ENCODE measurements around the gene COQ5. TPM values are rescaled to one million over a fixed set of nuclear protein-coding genes. Genes with fewer than 3 reads are reported as not detected.

COQ5 gene
- total and polyA plus RNA-seq, 2 donors (not counting 1 experiment from before 2014, with no cell fraction given): 38.5 to 39.1 TPM

DNA sequence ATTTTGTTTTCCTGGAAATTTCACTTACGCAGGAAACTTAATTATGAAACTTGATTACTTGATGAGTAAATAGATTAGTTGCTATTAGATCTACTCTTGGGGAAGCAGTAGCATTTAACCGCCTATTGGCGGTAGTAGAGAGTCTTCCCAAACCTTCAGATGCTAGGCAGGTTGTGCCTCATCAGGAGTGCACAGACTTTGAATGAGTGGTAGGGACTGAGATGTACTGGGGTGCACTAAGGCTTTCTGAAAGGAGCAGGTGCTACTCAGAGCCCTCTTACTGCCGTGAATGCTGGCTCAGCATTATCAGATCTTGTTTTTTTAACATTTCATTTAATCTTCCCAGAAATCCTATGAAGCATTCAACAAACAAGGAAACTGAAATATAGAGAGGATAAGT, 75.0 kb downstream of the COQ5 start:
- H3K9ac ChIP-seq (ENCODE audit: insufficient read depth, low read length): no peak overlapping the region
- DNase-seq (ENCODE audit: low read depth in 2 of 2): peak; percentile 16 to 19

More for the DNA sequence above, 75.0 kb downstream of the COQ5 start:
- Histone ChIP-seq H3K36me3 (ENCODE audit: control insufficient read depth, insufficient read depth, low read length) (peaks cover 8% of the 10 kb centered on the region), H3K27me3 (ENCODE audit: control insufficient read depth, insufficient read depth, low read length) (no peaks in the 10 kb centered on the region), H3K4me1 (ENCODE audit: control insufficient read depth, extremely low read depth, insufficient read depth, low read length) (no peaks in the 10 kb centered on the region), H4K20me1 (ENCODE audit: control insufficient read depth, extremely low read depth, insufficient read depth, low read length) (no peaks in the 10 kb centered on the region), H3K27ac (ENCODE audit: insufficient read depth, low read length) (no peak overlapping the region), H2AFZ (ENCODE audit: low read length) (no peak overlapping the region), H3K79me2 (ENCODE audit: control insufficient read depth, insufficient read depth, low read length) (peaks cover 5% of the 10 kb centered on the region), H3K4me3 (replicated peaks in 1 of 4; ENCODE audit: control extremely low read depth in 1 of 4, insufficient read depth in 1 of 4, low read depth in 3 of 4, low read length in 4 of 4) (no peak overlapping the region), H3K4me2 (ENCODE audit: extremely low read depth, insufficient read depth, low read length) (no peak overlapping the region), H3K9me3 (ENCODE audit: control insufficient read depth, insufficient read depth, low read depth, low read length) (no peaks in the 10 kb centered on the region)
- no peak for TF ChIP-seq EZH2 (IDR thresholded peaks at IDR 0.05; ENCODE audit: low read length, missing control alignments)
- TF ChIP-seq, protein P1, sequence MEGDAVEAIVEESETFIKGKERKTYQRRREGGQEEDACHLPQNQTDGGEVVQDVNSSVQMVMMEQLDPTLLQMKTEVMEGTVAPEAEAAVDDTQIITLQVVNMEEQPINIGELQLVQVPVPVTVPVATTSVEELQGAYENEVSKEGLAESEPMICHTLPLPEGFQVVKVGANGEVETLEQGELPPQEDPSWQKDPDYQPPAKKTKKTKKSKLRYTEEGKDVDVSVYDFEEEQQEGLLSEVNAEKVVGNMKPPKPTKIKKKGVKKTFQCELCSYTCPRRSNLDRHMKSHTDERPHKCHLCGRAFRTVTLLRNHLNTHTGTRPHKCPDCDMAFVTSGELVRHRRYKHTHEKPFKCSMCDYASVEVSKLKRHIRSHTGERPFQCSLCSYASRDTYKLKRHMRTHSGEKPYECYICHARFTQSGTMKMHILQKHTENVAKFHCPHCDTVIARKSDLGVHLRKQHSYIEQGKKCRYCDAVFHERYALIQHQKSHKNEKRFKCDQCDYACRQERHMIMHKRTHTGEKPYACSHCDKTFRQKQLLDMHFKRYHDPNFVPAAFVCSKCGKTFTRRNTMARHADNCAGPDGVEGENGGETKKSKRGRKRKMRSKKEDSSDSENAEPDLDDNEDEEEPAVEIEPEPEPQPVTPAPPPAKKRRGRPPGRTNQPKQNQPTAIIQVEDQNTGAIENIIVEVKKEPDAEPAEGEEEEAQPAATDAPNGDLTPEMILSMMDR (conservative IDR thresholded peaks at IDR 0.05 in 1 of 2, IDR thresholded peaks at IDR 0.05 in 1 of 2; ENCODE audit: low read depth in 1 of 2, low read length in 2 of 2): peak; percentile 43 to 74

Other genes starting within 250 kb of the COQ5 start
- gene RNU4-2, start 237.3 kb downstream of the COQ5 start, total RNA-seq: under 0.01 TPM in 2 replicates
- under 0.01 TPM in 1 of 2 replicates, not detected in the other for gene RNU4-2, start 237.3 kb downstream of the COQ5 start, polyA plus RNA-seq
- under 0.01 TPM in 2 replicates for gene RNU4-1, start 235.9 kb downstream of the COQ5 start, total RNA-seq
- gene RNU4-1, start 235.9 kb downstream of the COQ5 start, polyA plus RNA-seq: not detected in 2 replicates
- gene SIRT4, start 226.8 kb downstream of the COQ5 start, total RNA-seq: 2.3 and 2.5 TPM in 2 replicates
- gene SIRT4, start 226.8 kb downstream of the COQ5 start, polyA plus RNA-seq: 0.53 and 1.2 TPM in 2 replicates
- gene PLA2G1B, start 201.4 kb downstream of the COQ5 start, total RNA-seq: 0.51 TPM in 1 of 2 replicates, not detected in the other
- 0.20 TPM in 1 of 2 replicates, not detected in the other for gene PLA2G1B, start 201.4 kb downstream of the COQ5 start, polyA plus RNA-seq
- gene MSI1, start 160.0 kb downstream of the COQ5 start, total RNA-seq: under 0.01 TPM in 1 of 2 replicates, not detected in the other
- not detected in 2 replicates for gene MSI1, start 160.0 kb downstream of the COQ5 start, polyA plus RNA-seq
- gene COX6A1, start 91.0 kb downstream of the COQ5 start, total RNA-seq: 455 and 512 TPM in 2 replicates
- gene COX6A1, start 91.0 kb downstream of the COQ5 start, polyA plus RNA-seq: 312 and 427 TPM in 2 replicates
- 26.5 and 29.6 TPM in 2 replicates for gene TRIAP1, start 82.8 kb downstream of the COQ5 start, total RNA-seq
- 47.5 and 52.7 TPM in 2 replicates for gene TRIAP1, start 82.8 kb downstream of the COQ5 start, polyA plus RNA-seq
- 18.2 and 22.3 TPM in 2 replicates for gene GATC, start 82.7 kb downstream of the COQ5 start, total RNA-seq
- gene GATC, start 82.7 kb downstream of the COQ5 start, polyA plus RNA-seq: 17.5 and 18.4 TPM in 2 replicates
- 176 and 188 TPM in 2 replicates for gene SRSF9, start 59.4 kb downstream of the COQ5 start, total RNA-seq
- gene SRSF9, start 59.4 kb downstream of the COQ5 start, polyA plus RNA-seq: 150 and 164 TPM in 2 replicates
- gene DYNLL1, start 33.0 kb downstream of the COQ5 start, total RNA-seq: 222 and 289 TPM in 2 replicates
- gene DYNLL1, start 33.0 kb downstream of the COQ5 start, polyA plus RNA-seq: 616 and 638 TPM in 2 replicates
- 93.0 and 174 TPM in 2 replicates for gene RNF10, start 5.2 kb upstream of the COQ5 start, total RNA-seq
- 184 and 189 TPM in 2 replicates for gene RNF10, start 5.2 kb upstream of the COQ5 start, polyA plus RNA-seq
- 25.7 and 28.6 TPM in 2 replicates for gene POP5, start 52.2 kb upstream of the COQ5 start, total RNA-seq
- gene POP5, start 52.2 kb upstream of the COQ5 start, polyA plus RNA-seq: 50.3 and 69.0 TPM in 2 replicates
- gene CABP1, start 111.5 kb upstream of the COQ5 start, total RNA-seq: under 0.01 TPM in 1 of 2 replicates, not detected in the other
- 0.06 and 0.36 TPM in 2 replicates for gene CABP1, start 111.5 kb upstream of the COQ5 start, polyA plus RNA-seq
- 90.1 and 120 TPM in 2 replicates for gene MLEC, start 158.0 kb upstream of the COQ5 start, total RNA-seq
- 56.4 and 66.1 TPM in 2 replicates for gene MLEC, start 158.0 kb upstream of the COQ5 start, polyA plus RNA-seq
- 22.9 and 29.1 TPM in 2 replicates for gene UNC119B, start 181.3 kb upstream of the COQ5 start, total RNA-seq
- 29.1 and 31.2 TPM in 2 replicates for gene UNC119B, start 181.3 kb upstream of the COQ5 start, polyA plus RNA-seq
- gene ACADS, start 196.7 kb upstream of the COQ5 start, total RNA-seq: 14.1 and 15.9 TPM in 2 replicates
- gene ACADS, start 196.7 kb upstream of the COQ5 start, polyA plus RNA-seq: 4.2 and 4.5 TPM in 2 replicates